NCI-H1092 (cell line): Measurements from ENCODE around the gene INTS2.
"Not testable (repeated sequence)": the region's sequence is repeated elsewhere in the genome, so short reads cannot be mapped to it uniquely, and the experiment has no call there.

Experiments used
- DNase-seq: peaks from one replicate; lab custom pipeline; 2025; lab: John Stamatoyannopoulos, UW

The INTS2 gene

GRCh38 chr17:61887733-61888132 is 40.0 kb downstream of the INTS2 start:
- not testable (repeated sequence) for DNase-seq

DNA sequence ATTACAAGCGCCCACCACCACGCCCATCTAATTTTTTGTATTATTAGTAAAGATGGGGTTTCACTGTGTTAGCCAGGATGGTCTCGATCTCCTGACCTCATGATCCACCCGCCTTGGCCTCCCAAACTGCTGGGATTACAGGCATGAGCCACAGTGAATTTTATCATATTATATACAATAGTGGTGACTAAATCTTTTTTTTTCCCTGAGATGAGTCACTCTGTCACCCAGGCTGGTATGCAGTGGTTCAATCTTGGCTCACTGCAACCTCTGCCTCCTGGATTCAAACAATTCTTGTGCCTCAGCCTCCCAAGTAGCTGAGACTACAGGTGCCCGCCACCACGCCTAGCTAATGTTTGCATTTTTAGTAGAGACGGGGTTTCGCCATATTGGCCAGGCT is 41.9 kb downstream of the INTS2 start:
- DNase-seq, result not testable (repeated sequence)

- no peak for DNase-seq
These were observed 42.9 kb downstream of the INTS2 start for GRCh38 chr17:61884864-61885263.

DNA sequence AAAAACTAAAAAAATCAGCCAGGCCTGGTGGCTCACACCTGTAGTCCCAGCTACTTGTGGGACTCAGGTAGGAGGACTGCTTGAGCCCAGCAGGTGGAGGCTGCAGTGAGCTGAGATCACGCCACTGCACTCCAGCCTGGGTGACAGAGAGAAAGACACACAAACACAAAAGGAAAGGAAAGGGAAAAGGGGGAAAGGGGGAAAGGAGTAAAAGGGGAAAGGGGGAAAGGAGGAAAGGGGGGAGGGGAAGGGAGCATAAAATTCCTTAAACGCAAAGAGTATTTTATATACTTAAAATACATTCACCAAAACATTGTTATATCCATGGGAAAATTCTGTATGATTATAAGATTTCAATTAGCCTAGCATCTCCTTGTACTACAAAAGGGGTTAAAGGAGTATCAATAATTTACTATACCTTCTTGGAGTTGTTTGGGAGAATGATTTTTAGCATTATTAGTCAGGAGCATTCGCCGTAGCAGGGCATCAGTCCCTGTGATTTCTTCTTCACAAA is 47.1 kb downstream of the INTS2 start:
- DNase-seq, result no peak

GRCh38 chr17:61878984-61879612 is 48.7 kb downstream of the INTS2 start:
- no peak for DNase-seq

DNA sequence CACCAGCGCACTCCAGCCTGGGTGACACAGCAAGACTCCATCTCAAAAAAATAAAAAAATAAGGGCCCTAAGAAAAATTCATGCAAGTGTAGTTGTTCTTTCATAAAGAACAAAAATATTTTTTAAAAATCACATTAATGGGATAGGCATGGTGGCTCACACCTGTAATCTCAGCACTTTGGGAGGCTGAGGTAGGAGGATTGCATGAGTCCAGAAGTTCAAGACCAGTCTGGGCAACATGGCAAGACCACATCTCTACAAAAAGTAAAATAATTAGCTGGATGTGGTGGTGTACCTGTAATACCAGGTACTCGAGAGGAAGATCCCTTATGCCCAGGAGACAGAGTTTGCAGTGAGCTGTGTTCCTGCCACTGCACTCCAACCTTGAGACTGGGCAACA is 49.3 kb downstream of the INTS2 start:
- DNase-seq, result no peak

- no peak for DNase-seq
These were observed 49.9 kb downstream of the INTS2 start for GRCh38 chr17:61877837-61878236.

GRCh38 chr17:61875804-61876203 is 52.0 kb downstream of the INTS2 start:
- no peak for DNase-seq

DNA sequence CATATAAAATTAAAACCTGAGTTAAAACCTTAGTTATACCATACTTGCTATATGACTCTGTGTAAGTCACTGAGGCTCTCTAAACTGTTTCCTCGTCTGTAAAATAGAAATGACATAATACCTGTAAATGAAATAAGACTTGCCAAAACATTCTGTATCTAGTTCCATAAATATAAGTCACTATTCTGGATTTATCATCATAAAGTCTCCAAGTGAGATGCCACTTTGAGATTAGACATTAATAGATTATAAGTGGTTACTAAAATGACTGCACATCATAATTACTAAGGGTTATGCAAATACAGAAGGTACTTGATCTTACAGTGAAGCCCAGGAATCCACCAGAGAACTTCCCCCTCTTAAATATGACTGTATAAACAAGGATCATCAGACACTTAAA is 52.5 kb downstream of the INTS2 start:
- no peak for DNase-seq

GRCh38 chr17:61874075-61874474 is 53.7 kb downstream of the INTS2 start:
- DNase-seq, result no peak

DNA sequence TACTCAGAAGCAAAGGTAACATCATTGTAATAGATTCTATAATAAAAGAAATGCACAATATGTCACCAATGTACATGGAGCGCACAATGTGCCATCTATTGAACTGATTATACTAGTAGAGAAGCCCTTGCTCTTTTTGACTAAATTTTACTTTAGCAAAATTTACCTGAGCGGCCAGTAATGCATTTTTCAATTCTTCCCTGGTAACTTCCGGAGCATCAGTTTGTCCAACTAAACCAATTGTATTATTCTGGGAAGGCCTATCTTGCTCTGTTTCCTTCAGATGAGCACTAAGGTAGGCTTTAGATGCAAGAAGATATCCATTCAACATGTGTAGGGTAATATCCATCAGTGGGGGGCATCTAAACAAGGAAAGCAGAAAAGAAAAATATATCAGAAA is 55.7 kb downstream of the INTS2 start:
- no peak for DNase-seq

DNA sequence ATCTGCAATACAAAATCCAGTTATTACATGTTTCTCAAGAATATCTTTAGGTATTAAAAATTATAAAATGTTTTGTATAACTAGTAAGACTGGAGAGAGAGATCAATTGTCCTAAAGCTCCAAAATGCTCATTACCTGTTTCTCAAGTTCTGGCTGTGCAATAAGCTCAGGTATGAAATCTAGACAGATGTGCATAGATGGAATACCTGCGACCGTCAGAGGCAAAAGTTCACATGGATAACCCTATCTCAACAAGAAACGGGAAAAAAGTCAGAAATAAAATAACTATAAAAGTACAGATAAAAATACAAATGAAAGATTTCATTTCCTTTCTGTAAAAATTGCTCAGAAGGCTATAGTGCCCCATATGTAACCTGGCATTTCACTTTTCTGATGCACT is 58.6 kb downstream of the INTS2 start:
- DNase-seq, result no peak

DNA sequence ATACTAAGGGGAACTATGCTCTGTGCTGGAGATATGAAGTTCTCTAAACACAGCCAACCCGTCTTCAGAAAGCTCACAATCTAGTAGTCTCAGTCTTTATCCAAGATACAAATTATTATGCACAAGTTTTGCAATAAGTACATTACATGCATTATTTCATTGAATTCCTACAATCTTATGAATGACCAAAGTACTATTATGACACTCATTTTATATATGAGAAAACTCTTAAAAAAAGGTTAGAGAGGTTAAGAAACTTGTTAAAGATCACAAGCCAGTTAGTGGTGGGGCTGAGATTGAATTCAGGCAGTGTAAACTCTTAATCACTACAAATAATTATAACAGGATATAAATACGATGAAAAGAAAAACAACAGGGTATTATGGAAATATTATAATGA is 59.7 kb downstream of the INTS2 start:
- no peak for DNase-seq

DNA sequence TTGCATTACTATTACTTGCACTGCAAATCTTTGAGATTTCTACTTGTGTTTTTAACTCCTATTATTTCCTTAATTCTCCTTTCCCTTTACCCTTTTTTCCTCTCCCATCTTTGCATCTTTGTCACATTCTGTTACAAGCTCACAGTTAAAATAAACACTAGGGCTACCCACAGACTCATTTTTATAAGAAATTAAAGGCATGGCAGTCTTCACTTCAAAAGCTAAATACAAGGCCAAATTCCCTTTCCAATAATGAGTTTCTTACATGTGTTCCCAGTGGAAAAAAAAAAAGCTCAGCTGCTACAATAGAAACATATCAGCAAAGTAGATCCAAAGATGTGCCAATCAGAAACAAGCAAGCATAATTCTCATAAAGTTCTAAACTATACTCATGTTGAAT is 60.7 kb downstream of the INTS2 start:
- no peak for DNase-seq

DNA sequence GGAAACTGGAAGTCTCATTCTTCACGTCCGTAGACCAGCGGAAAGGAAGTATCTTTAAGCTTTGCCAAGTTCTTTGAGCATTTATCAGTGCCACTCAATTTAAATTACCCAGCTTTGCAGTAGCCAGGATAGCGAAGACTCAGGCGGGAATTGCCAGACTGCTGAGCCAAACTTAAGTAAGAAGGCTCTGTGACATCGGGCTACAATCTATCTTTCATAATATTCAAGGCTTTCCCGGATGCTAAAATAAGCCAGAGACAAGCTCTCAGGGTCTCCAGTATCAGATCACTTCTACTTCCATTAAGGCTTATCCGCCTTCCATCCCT is 64.0 kb downstream of the INTS2 start:
- DNase-seq, result no peak

GRCh38 chr17:61862975-61863800 is 64.6 kb downstream of the INTS2 start, which contains the start of gene BRIP1:
TSS of gene BRIP1 (minus strand) at chr17:61863528. CDS start at chr17:61861539, 1,989 bp downstream.
- peak; percentile 89 for DNase-seq

- DNase-seq, result no peak
These were observed 65.6 kb downstream of the INTS2 start for GRCh38 chr17:61862105-61862574.

DNA sequence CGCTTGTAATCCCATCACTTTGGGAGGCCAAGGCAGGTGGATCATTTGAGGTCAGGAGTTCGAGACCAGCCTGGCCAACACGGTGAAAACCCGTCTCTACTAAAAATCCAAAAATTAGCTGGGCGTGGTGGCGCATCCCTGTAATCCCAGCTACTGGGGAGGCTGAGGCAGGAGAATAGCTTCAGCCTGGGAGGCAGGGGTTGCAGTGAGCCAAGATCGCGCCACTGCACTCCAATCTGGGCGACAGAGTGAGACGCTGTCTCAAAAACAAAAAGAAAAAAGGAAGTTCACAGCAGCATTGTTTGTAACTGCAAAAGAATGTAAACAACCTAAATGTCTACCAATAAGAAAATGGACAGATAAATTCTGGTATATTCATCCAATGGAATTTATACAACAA is 67.4 kb downstream of the INTS2 start:
- not testable (repeated sequence) for DNase-seq

DNA sequence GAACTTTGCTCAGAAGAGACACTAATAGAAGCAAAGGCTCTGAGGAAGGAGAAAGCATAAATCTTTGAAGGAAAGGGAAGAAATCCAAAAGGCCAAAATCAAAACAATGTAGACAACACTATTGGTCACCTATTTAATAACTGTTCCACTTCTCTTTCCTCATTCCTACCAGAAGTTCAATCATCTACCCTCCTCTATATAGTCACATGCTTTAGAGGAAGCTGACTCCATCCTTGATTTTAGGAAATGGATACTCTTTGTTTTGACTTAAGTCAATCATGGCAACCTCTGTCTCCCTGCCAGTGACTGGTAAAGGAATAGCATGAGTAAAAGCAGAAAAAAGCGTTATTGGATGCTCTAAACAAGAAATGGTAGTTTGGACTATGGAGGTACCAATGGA is 71.7 kb downstream of the INTS2 start:
- DNase-seq, result no peak

GRCh38 chr17:61852857-61853256 is 74.9 kb downstream of the INTS2 start:
- DNase-seq, result no peak

GRCh38 chr17:61849674-61850073 is 78.1 kb downstream of the INTS2 start:
- no peak for DNase-seq

DNA sequence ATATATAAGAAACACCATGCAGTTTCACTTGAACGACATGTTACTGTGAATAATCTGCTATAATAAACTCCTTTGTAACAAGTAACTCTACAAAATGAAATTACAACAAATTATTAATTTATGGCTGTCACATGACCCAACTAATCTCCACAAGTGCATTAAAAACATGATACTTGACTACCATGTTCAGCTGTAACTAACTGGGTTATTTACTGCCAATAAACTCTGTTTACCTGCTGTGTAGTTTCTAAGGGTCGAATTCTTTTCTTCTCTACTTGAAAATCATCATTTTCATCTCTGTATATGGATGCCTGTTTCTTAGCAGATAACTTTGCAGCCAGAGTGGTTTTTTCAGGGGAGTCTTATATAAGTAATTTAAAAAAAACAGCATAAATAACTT is 78.9 kb downstream of the INTS2 start:
- no peak for DNase-seq

- no peak for DNase-seq
These were observed 79.5 kb downstream of the INTS2 start for GRCh38 chr17:61848247-61848646.
